ENCODE measurements around the gene RHBDF1. TPM values are rescaled to one million over a fixed set of nuclear protein-coding genes. Genes with fewer than 3 reads are reported as not detected.

RHBDF1 gene
- polyA plus RNA-seq, 1 donor from 2014 or later, result 0.21 TPM

DNA sequence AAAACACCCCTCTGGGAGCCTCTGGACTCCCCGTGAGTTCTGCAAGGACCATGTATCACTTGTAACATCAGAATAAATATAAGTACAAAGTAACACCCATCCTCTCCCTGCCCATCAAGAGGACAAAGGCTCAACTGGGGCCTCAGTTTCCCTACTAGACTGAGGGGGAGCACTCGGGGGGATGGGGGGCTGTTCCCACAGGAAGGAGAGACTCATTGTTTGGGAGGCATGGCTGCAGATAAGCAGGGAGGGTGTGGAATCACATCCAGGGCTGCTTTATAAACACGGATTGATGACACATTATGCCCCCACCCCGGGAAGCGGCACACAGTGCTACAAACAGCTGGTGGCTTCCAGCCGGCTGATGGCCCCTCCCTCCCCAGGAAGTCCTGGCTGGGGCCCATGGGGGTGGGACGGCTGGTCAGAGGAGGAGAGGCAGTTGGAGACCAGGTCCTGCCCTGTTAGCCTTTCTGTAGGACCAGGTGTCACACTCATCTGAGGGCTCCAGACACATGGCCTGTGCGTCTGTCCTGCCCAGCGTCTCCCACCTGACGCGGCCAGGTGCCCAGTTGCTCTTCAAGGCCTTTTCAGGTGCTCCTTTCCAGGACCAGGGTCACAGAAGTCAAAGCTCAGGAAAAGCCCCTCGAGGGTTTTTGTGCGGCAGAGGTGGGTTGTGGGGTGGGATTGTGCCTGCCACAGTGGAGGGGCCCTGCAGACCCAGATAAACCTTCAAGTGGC, 4.3 kb upstream of the RHBDF1 start:
- H3K9ac ChIP-seq (ENCODE audit: low read length), result peak overlapping the region; percentile 75
- no peak overlapping the region for H3K4me2 ChIP-seq (ENCODE audit: low read length)
- H3K9me3 ChIP-seq (ENCODE audit: low read length), result no peaks in the 10 kb centered on the region
- H3K36me3 ChIP-seq (ENCODE audit: insufficient read depth, low read length), result no peaks in the 10 kb centered on the region
- H4K20me1 ChIP-seq (ENCODE audit: insufficient read depth), result no peaks in the 10 kb centered on the region
- no peak for TF ChIP-seq EZH2 (IDR thresholded peaks at IDR 0.05; ENCODE audit: borderline replicate concordance, insufficient read depth, low read length, poor library complexity, severe bottlenecking)
- TF ChIP-seq, protein P1, sequence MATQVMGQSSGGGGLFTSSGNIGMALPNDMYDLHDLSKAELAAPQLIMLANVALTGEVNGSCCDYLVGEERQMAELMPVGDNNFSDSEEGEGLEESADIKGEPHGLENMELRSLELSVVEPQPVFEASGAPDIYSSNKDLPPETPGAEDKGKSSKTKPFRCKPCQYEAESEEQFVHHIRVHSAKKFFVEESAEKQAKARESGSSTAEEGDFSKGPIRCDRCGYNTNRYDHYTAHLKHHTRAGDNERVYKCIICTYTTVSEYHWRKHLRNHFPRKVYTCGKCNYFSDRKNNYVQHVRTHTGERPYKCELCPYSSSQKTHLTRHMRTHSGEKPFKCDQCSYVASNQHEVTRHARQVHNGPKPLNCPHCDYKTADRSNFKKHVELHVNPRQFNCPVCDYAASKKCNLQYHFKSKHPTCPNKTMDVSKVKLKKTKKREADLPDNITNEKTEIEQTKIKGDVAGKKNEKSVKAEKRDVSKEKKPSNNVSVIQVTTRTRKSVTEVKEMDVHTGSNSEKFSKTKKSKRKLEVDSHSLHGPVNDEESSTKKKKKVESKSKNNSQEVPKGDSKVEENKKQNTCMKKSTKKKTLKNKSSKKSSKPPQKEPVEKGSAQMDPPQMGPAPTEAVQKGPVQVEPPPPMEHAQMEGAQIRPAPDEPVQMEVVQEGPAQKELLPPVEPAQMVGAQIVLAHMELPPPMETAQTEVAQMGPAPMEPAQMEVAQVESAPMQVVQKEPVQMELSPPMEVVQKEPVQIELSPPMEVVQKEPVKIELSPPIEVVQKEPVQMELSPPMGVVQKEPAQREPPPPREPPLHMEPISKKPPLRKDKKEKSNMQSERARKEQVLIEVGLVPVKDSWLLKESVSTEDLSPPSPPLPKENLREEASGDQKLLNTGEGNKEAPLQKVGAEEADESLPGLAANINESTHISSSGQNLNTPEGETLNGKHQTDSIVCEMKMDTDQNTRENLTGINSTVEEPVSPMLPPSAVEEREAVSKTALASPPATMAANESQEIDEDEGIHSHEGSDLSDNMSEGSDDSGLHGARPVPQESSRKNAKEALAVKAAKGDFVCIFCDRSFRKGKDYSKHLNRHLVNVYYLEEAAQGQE (IDR thresholded peaks at IDR 0.05; ENCODE audit: borderline replicate concordance), result no peak
- no peak overlapping the region for H3K27ac ChIP-seq (ENCODE audit: low read length)
- no peaks in the 10 kb centered on the region for H3F3A ChIP-seq (ENCODE audit: insufficient read depth, low read length, poor library complexity, severe bottlenecking)
- no peak overlapping the region for H2AFZ ChIP-seq (ENCODE audit: low read depth, low read length)
- H3K79me2 ChIP-seq (replicated peaks; ENCODE audit: insufficient read depth, low read length), result no peaks in the 10 kb centered on the region
- H3K4me3 ChIP-seq (ENCODE audit: low read length), result peak overlapping the region; percentile 89
- H3K9me2 ChIP-seq (ENCODE audit: insufficient read depth, low read length), result no peaks in the 10 kb centered on the region
- H3K27me3 ChIP-seq (ENCODE audit: insufficient read depth, low read depth, low read length), result peaks cover 12% of the 10 kb centered on the region

DNA sequence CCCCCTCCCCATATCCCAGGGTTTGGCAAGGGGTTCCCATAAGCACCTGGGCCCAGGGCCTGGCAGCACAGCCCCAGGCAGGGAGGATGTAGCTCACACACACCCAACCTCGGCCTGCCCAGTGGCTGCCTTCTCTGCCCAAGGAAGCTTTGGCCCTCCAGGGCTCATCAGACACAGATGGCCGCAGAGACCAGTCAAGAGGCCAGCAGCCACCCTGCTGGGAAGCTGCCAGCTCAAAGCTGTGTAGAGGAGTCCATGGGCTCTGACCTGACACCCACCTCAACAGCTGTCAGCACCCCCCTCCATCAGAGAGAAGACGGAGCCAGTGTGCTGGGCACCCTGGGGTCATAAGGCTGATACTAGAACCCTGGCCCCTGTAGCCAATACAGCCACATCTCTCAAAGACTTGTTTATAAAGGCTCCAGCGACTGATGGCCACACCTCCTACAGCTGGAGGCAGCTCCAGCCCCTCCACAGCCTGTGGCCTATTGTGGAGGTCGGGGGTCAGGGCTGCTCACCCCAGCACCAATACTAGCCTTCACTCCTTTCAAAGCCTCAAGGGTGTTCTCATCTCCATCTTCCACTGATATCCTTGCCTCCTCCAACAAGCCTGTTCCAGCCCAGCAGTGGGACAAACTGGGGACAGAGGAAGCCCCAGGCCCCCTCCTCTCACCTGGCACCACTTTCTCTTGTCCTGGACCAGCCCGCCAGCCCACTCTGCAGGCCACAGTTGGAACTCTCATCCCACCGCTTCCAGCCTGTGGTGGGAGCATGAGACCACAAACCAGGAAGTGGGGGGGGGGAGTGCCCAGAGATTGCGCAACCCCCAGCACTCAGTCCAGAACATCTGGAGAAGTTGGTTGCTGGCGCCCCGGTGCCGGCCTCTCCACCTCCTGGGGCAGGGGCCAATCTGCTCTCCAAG, 3.4 kb upstream of the RHBDF1 start:
- Histone ChIP-seq H3K27me3 (ENCODE audit: insufficient read depth, low read depth, low read length) (peaks cover 21% of the 10 kb centered on the region), H4K20me1 (ENCODE audit: insufficient read depth) (no peaks in the 10 kb centered on the region), H3K9me3 (ENCODE audit: low read length) (no peaks in the 10 kb centered on the region), H3K79me2 (replicated peaks; ENCODE audit: insufficient read depth, low read length) (no peaks in the 10 kb centered on the region), H3K36me3 (ENCODE audit: insufficient read depth, low read length) (no peaks in the 10 kb centered on the region), H3K9ac (ENCODE audit: low read length) (no peak overlapping the region), H3F3A (ENCODE audit: insufficient read depth, low read length, poor library complexity, severe bottlenecking) (no peaks in the 10 kb centered on the region), H3K4me3 (ENCODE audit: low read length) (no peak overlapping the region), H3K27ac (ENCODE audit: low read length) (no peak overlapping the region), H3K4me2 (ENCODE audit: low read length) (no peak overlapping the region), H3K9me2 (ENCODE audit: insufficient read depth, low read length) (no peaks in the 10 kb centered on the region), H2AFZ (ENCODE audit: low read depth, low read length) (no peak overlapping the region)
- TF ChIP-seq POLR2AphosphoS5 (IDR thresholded peaks at IDR 0.05) (no peak), TAF1 (IDR thresholded peaks at IDR 0.05; ENCODE audit: low read depth) (no peak), EP300 (conservative IDR thresholded peaks at IDR 0.05; ENCODE audit: poor library complexity, severe bottlenecking) (no peak), RAD21 (conservative IDR thresholded peaks at IDR 0.05) (no peak), MXI1 (conservative IDR thresholded peaks at IDR 0.05; ENCODE audit: poor library complexity, severe bottlenecking) (no peak), EZH2 (IDR thresholded peaks at IDR 0.05; ENCODE audit: borderline replicate concordance, insufficient read depth, low read length, poor library complexity, severe bottlenecking) (no peak), SMC3 (conservative IDR thresholded peaks at IDR 0.05; ENCODE audit: poor library complexity) (no peak)
- TF ChIP-seq, protein P1 (IDR thresholded peaks at IDR 0.05; ENCODE audit: borderline replicate concordance), result no peak
- TF ChIP-seq, protein P2, sequence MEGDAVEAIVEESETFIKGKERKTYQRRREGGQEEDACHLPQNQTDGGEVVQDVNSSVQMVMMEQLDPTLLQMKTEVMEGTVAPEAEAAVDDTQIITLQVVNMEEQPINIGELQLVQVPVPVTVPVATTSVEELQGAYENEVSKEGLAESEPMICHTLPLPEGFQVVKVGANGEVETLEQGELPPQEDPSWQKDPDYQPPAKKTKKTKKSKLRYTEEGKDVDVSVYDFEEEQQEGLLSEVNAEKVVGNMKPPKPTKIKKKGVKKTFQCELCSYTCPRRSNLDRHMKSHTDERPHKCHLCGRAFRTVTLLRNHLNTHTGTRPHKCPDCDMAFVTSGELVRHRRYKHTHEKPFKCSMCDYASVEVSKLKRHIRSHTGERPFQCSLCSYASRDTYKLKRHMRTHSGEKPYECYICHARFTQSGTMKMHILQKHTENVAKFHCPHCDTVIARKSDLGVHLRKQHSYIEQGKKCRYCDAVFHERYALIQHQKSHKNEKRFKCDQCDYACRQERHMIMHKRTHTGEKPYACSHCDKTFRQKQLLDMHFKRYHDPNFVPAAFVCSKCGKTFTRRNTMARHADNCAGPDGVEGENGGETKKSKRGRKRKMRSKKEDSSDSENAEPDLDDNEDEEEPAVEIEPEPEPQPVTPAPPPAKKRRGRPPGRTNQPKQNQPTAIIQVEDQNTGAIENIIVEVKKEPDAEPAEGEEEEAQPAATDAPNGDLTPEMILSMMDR (IDR thresholded peaks at IDR 0.05; ENCODE audit: poor library complexity, severe bottlenecking), result no peak
